Testis (tissue), 3 donors: Measurements from ENCODE around the gene KRTAP10-5. TPM values are rescaled to one million over a fixed set of nuclear protein-coding genes. Genes with fewer than 3 reads are reported as not detected.

ENCODE experiments used
- DNase-seq: peaks from one replicate; pipeline ENCODE4 v3.0.0-alpha.2; 2019
- H3K27ac ChIP-seq, 2 donors: fragments of 200-600 bp; sonication (generic); one replicate each; pipeline ENCODE4 v1.5.1; 2019
- H3K27me3 ChIP-seq: fragments of 200-600 bp; sonication (generic); one replicate; pipeline ENCODE4 v1.5.1; 2019
- H3K36me3 ChIP-seq: fragments of 200-600 bp; sonication (generic); one replicate; pipeline ENCODE4 v1.5.1; 2017; ENCODE audit warnings: low read depth; ENCODE audit errors: missing control alignments
- H3K4me1 ChIP-seq: fragments of 200-600 bp; sonication (generic); one replicate; pipeline ENCODE4 v1.5.1; 2019
- H3K4me3 ChIP-seq, 2 donors: fragments of 200-600 bp; sonication (generic); one replicate each; pipeline ENCODE4 v1.5.1; 2017 to 2019
- H3K9me3 ChIP-seq: fragments of 200-600 bp; sonication (generic); one replicate; pipeline ENCODE4 v1.5.1; 2017
- CTCF ChIP-seq, 3 experiments: fragments of 450-650 bp in 2 of 3; fragments of 200-600 bp in 1 of 3; sonication (generic) in 1 of 3; IDR thresholded peaks; one replicate each; pipeline ENCODE4 v1.5.1; 2016 to 2019; ENCODE audit warnings: antibody characterized with exemption in 3 of 3, mild to moderate bottlenecking in 2 of 3, moderate library complexity in 1 of 3
- POLR2A ChIP-seq: fragments of 450-650 bp; IDR thresholded peaks from one replicate; pipeline ENCODE4 v1.6.1; 2017; ENCODE audit warnings: antibody characterized with exemption, mild to moderate bottlenecking, moderate library complexity
- WGBS, 2 donors: methylation state at CpG; one replicate each; pipeline ENCODE4 v1.1.5; 2018; 5-methylcytosine and 5-hydroxymethylcytosine counted together
- intact Hi-C: fragments of 100-400 bp; cut with DNase I; formaldehyde crosslinking; loops from one replicate; pipeline ENCODE4 v1.15.1; 2023; ENCODE audit warnings: low total_unique reads
- polyA plus RNA-seq: library from polyadenylated mRNA; stranded (reverse); fragments of 350-450 nt; fragmentation: Illumina TruSeq; extraction: RNeasy Lipid Tissue Mini Kit (QIAGEN cat#74804); gene quantifications from one replicate; pipeline ENCODE4 v1.2.3, GENCODE V29; 2014; ENCODE audit warnings: low read depth, low replicate concordance; ENCODE audit not compliant: insufficient read depth
- total RNA-seq, 2 donors: library from RNA; depleted of rRNA; stranded (reverse); fragments of >200 nt; gene quantifications; one replicate each; pipeline ENCODE4 v1.2.3, GENCODE V29; 2016

KRTAP10-5 gene
- total and polyA plus RNA-seq, 3 donors from 2014 or later: not detected

- no peaks in the 10 kb centered on the region for H3K9me3 ChIP-seq
- WGBS, 2 donors: 77 to 78% methylated on average over 13 to 22 of the region's 22 CpGs
- intact Hi-C loops: no loop called here
- no peaks in the 10 kb centered on the region for H3K36me3 ChIP-seq
- no peak overlapping the region for H3K4me3 ChIP-seq
- TF ChIP-seq POLR2A: no peak
- TF ChIP-seq CTCF (IDR thresholded peaks at IDR 0.05): no peak
- H3K27me3 ChIP-seq: no peaks in the 10 kb centered on the region
- H3K4me1 ChIP-seq: no peaks in the 10 kb centered on the region
- no peak for DNase-seq
- H3K27ac ChIP-seq: no peak overlapping the region
Observed at GRCh38 chr21:44579056-44579832, 1.2 kb downstream of the KRTAP10-5 start.

- no peaks in the 10 kb centered on the region for H3K27me3 ChIP-seq
- WGBS, 2 donors: 93 to 95% methylated on average over 16 to 17 of the region's 17 CpGs
- H3K9me3 ChIP-seq: no peaks in the 10 kb centered on the region
- TF ChIP-seq CTCF (IDR thresholded peaks at IDR 0.05) (no peak), POLR2A (no peak)
- no peaks in the 10 kb centered on the region for H3K4me1 ChIP-seq
- H3K4me3 ChIP-seq: no peak overlapping the region
- no peak overlapping the region for H3K27ac ChIP-seq
- H3K36me3 ChIP-seq: no peaks in the 10 kb centered on the region
- DNase-seq: no peak
- intact Hi-C loops: no loop called here
Observed at GRCh38 chr21:44578371-44579055, 1.9 kb downstream of the KRTAP10-5 start.

GRCh38 chr21:44576025-44576420, 4.4 kb downstream of the KRTAP10-5 start:
- Histone ChIP-seq H3K4me3 (no peak overlapping the region), H3K36me3 (no peaks in the 10 kb centered on the region), H3K27me3 (no peaks in the 10 kb centered on the region), H3K9me3 (no peaks in the 10 kb centered on the region), H3K27ac (no peak overlapping the region), H3K4me1 (no peaks in the 10 kb centered on the region)
- WGBS, 2 donors: 90 to 91% methylated on average over 10 of the region's 10 CpGs
- no peak for DNase-seq
- intact Hi-C loops: no loop called here
- no peak for TF ChIP-seq POLR2A
- TF ChIP-seq CTCF (IDR thresholded peaks at IDR 0.05): no peak

GRCh38 chr21:44575307-44576024, 4.9 kb downstream of the KRTAP10-5 start:
- DNase-seq: no peak
- WGBS, 2 donors: 82 to 83% methylated on average over 19 to 20 of the region's 20 CpGs

More at GRCh38 chr21:44575307-44576024, 4.9 kb downstream of the KRTAP10-5 start:
- no peaks in the 10 kb centered on the region for H3K9me3 ChIP-seq
- no peaks in the 10 kb centered on the region for H3K36me3 ChIP-seq
- TF ChIP-seq POLR2A (no peak), CTCF (IDR thresholded peaks at IDR 0.05) (no peak)
- H3K27ac ChIP-seq: no peak overlapping the region
- intact Hi-C loops: no loop called here
- no peaks in the 10 kb centered on the region for H3K27me3 ChIP-seq
- no peak overlapping the region for H3K4me3 ChIP-seq
- no peaks in the 10 kb centered on the region for H3K4me1 ChIP-seq
